CD4-positive, alpha-beta T cell (primary cell): Measurements from ENCODE around the gene TSPAN9. TPM values are rescaled to one million over a fixed set of nuclear protein-coding genes. Genes with fewer than 3 reads are reported as not detected.

Experiments
- ATAC-seq: fragments of 200-7000 bp; cut with Tn5 transposase; one replicate; pipeline ENCODE4 v1.10.0; 2022; ENCODE audit warnings: mild to moderate bottlenecking; ENCODE audit not compliant: poor library complexity
- CTCF ChIA-PET: fragments of 350-600 bp; sonication (Branson Sonifier 250); formaldehyde crosslinking; loops from one replicate; lab custom pipeline; 2021; ENCODE audit warnings: antibody characterized with exemption, inconsistent platforms; lab: Charles Lee
- POLR2A ChIA-PET: fragments of 350-600 bp; sonication (Branson Sonifier 250); formaldehyde crosslinking; loops from one replicate; lab custom pipeline; 2021; ENCODE audit warnings: antibody characterized with exemption, inconsistent platforms; lab: Charles Lee
- DNase-seq, 14 experiments: peaks; one replicate each; pipeline ENCODE4 v3.0.0-alpha.2; 2013 to 2020; ENCODE audit warnings: mixed read lengths in 2 of 14
- H3K27ac ChIP-seq, 2 donors: one replicate each; pipeline versions ENCODE4 v1.5.1 to v1.7.0; 2013; ENCODE audit warnings: low read length in 2 of 2, low read depth in 1 of 2, mild to moderate bottlenecking in 1 of 2
- H3K27me3 ChIP-seq, 2 experiments: 1 replicate in 1 of 2; 2 replicates in 1 of 2; pipeline versions ENCODE4 v1.6.1 to v1.7.0; 2013; ENCODE audit warnings: low read length in 2 of 2, control low read depth in 1 of 2, mild to moderate bottlenecking in 1 of 2, moderate library complexity in 1 of 2; ENCODE audit not compliant: insufficient read depth in 2 of 2, control insufficient read depth in 1 of 2
- H3K36me3 ChIP-seq: one replicate; pipeline ENCODE4 v1.6.1; 2013; ENCODE audit warnings: low read length, control low read depth; ENCODE audit not compliant: insufficient read depth
- H3K4me1 ChIP-seq: one replicate; pipeline ENCODE4 v1.6.1; 2013; ENCODE audit warnings: low read length, control low read depth; ENCODE audit not compliant: insufficient read depth
- H3K4me3 ChIP-seq: one replicate; pipeline ENCODE4 v1.5.1; 2013; ENCODE audit warnings: mild to moderate bottlenecking, low read length, moderate library complexity
- H3K9me3 ChIP-seq, 2 experiments: 1 replicate in 1 of 2; 2 replicates in 1 of 2; pipeline versions ENCODE4 v1.6.1 to v1.7.0; 2013; ENCODE audit warnings: low read length in 2 of 2, mild to moderate bottlenecking in 2 of 2, control low read depth in 1 of 2, moderate library complexity in 1 of 2; ENCODE audit not compliant: control insufficient read depth in 1 of 2, insufficient read depth in 1 of 2
- H3K27ac Mint-ChIP-seq: one replicate; pipeline ENCODE4 v1.8.0; 2020; ENCODE audit warnings: mixed read lengths
- H3K27me3 Mint-ChIP-seq: one replicate; pipeline ENCODE4 v1.8.0; 2021; ENCODE audit warnings: mixed read lengths
- H3K36me3 Mint-ChIP-seq: one replicate; pipeline ENCODE4 v1.8.0; 2021; ENCODE audit warnings: low read depth, mixed read lengths
- H3K4me1 Mint-ChIP-seq: one replicate; pipeline ENCODE4 v1.8.0; 2021; ENCODE audit warnings: low read depth, mixed read lengths
- H3K4me3 Mint-ChIP-seq: one replicate; pipeline ENCODE4 v1.8.0; 2020; ENCODE audit warnings: mild to moderate bottlenecking, mixed read lengths
- H3K9me3 Mint-ChIP-seq: one replicate; pipeline ENCODE4 v1.8.0; 2020; ENCODE audit warnings: mixed read lengths
- intact Hi-C, 2 experiments: fragments of 100-400 bp; cut with DNase I in 1 of 2; cut with micrococcal nuclease in 1 of 2; formaldehyde crosslinking; loops; one replicate each; pipeline versions ENCODE4 v1.15.1 to v1.9.0; 2023 to 2025; cut with DNase I, micrococcal nuclease
- total RNA-seq, 174 experiments: library from RNA in 2 of 174; stranded (reverse) in 2 of 174; gene quantifications; one replicate each; pipeline ENCODE4 v1.2.3 and lab custom pipeline; 2021 to 2026
- TF ChIP-seq, protein P1 (sequence below): fragments of 200-600 bp; IDR thresholded peaks from one replicate; pipeline ENCODE4 v1.8.0; 2022; ENCODE audit warnings: antibody characterized with exemption, mild to moderate bottlenecking

The TSPAN9 gene
- total RNA-seq, 2 experiments from 2014 or later: 0.82 to 1.3 TPM

DNA sequence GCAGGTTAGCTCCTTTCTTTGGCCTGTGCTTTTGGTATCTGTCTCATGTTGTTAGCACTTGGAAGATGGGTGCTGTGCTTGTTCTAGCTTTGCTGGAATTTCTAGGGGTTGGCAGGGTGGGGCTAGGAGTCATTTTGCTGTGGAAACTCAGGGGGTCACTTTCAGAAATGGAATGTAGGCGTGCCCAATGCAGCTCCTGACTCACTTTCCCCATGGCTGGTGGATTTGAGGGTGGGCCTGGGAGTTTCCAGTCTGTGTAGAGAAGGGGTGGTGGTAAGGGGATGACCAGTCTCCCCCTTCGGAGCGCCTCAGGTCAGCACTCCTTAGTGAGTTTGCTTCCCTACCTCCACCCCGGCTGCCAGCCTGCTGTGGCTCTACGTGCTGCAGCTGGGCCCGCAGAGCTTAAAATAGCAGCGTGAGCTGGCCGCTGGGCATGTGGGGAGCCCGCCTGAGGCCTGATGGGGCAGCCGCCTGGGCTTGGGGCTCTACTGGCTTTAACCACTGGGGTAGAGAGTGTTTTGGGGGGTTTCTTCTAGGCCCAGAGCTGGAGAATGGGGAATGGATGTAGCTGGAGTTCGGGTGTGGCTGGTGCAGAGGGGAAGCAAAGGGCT is 108.2 kb downstream of the TSPAN9 start:
- Mint-ChIP-seq H3K4me3 (no peak overlapping the region), H3K9me3 (no peaks in the 10 kb centered on the region), H3K27me3 (no peaks in the 10 kb centered on the region), H3K4me1 (no peaks in the 10 kb centered on the region), H3K36me3 (no peaks in the 10 kb centered on the region), H3K27ac (no peak overlapping the region)
- intact Hi-C loops: no loop called here
- CTCF ChIA-PET: no interaction called here
- no peak for ATAC-seq
- no peak overlapping the region for H3K4me3 ChIP-seq
- H3K27ac ChIP-seq: no peak overlapping the region
- TF ChIP-seq, protein P1, sequence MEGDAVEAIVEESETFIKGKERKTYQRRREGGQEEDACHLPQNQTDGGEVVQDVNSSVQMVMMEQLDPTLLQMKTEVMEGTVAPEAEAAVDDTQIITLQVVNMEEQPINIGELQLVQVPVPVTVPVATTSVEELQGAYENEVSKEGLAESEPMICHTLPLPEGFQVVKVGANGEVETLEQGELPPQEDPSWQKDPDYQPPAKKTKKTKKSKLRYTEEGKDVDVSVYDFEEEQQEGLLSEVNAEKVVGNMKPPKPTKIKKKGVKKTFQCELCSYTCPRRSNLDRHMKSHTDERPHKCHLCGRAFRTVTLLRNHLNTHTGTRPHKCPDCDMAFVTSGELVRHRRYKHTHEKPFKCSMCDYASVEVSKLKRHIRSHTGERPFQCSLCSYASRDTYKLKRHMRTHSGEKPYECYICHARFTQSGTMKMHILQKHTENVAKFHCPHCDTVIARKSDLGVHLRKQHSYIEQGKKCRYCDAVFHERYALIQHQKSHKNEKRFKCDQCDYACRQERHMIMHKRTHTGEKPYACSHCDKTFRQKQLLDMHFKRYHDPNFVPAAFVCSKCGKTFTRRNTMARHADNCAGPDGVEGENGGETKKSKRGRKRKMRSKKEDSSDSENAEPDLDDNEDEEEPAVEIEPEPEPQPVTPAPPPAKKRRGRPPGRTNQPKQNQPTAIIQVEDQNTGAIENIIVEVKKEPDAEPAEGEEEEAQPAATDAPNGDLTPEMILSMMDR: no peak
- H3K4me1 ChIP-seq: no peaks in the 10 kb centered on the region
- no peak for DNase-seq
- no peaks in the 10 kb centered on the region for H3K36me3 ChIP-seq
- H3K9me3 ChIP-seq: no peaks in the 10 kb centered on the region
- no peaks in the 10 kb centered on the region for H3K27me3 ChIP-seq
- POLR2A ChIA-PET: no interaction called here

DNA sequence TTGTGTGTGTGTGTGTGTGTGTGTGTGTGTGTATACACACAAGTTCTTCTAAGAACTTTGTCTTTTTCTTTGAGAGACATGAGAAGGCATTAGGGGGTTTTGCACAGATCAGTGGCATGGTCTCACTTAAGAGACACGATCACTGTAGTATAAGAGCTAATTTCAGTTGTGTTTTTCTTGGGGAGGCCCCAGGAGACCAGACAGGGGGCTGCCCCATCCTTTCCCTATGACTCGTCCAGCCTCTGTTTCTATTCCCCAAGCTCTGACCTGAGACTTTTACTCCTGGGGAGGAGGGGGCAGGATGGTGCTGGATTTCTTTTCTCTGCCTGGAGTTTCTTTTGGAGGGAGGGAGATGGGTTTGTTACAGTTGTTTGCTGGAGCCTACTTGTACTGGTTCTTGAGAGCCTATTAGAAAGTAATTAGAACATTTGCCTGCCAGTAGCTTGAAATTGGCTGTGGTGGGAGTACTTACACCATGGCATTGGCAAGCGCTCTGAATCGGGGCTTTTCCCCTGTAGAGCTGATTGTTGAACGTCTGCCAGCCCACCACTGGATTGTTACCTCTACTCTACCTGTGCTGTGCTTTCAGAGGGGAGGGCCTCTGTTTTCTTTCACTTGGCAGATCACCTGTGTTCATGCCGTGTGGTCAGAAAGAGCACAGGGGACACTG is 109.5 kb downstream of the TSPAN9 start:
- TF ChIP-seq, protein P1: no peak
- no peaks in the 10 kb centered on the region for H3K4me1 Mint-ChIP-seq
- DNase-seq (no peak), ATAC-seq (no peak)
- no peaks in the 10 kb centered on the region for H3K36me3 ChIP-seq
- H3K4me1 ChIP-seq: no peaks in the 10 kb centered on the region
- no peak overlapping the region for H3K4me3 Mint-ChIP-seq
- intact Hi-C loops: no loop called here
- no peak overlapping the region for H3K27ac Mint-ChIP-seq
- CTCF ChIA-PET: no interaction called here
- H3K36me3 Mint-ChIP-seq: no peaks in the 10 kb centered on the region
- peaks cover 3% of the 10 kb centered on the region for H3K27me3 Mint-ChIP-seq
- H3K27me3 ChIP-seq: no peaks in the 10 kb centered on the region
- no peak overlapping the region for H3K27ac ChIP-seq
- H3K9me3 Mint-ChIP-seq: no peaks in the 10 kb centered on the region
- H3K9me3 ChIP-seq: no peaks in the 10 kb centered on the region
- no peak overlapping the region for H3K4me3 ChIP-seq
- POLR2A ChIA-PET: no interaction called here

DNA sequence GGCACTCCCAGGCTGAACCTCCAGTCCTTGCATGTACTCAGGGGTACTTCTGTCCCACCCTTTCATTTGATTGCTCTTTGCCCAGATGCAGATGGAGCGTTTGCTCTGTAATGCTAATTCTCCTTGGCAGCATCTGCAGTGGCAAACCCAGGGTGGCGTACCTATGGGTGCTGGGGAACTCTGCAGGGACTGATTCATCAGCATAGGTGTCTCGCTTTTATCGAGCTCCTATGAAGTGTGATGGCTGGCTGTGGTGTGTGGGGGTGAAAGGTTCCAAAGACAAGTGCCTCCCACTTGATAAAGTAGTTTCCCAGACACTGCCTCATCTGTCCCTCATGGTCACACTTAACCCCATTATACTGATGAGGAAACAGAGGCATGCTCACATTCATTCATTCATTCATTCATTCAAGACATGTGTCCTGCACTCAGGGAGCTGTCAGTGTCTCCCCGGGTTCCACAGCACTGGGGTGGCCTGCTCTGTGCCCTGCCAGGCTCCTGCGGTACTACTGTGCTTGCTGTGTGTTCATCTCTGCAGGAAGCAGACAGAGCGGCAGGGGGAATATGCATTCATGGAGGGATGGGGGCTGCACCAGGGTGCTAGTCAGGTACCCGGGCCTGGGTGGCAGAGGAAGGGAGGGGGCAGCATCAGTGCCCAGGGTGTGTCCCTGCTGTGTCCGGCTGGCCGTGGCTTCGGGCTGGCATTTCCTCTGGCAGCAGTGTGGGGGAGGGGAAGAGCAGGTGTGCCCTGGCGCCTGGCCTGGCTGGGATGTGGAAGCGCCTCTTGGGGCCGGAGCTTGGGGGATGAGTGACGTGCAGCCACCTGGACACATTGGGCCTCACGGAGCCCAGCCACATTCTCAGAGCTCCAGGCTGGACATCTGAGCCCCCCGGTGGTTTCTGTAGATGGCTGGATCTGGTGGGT is 110.9 kb downstream of the TSPAN9 start:
- H3K9me3 Mint-ChIP-seq: no peaks in the 10 kb centered on the region
- H3K27me3 ChIP-seq: no peaks in the 10 kb centered on the region
- H3K36me3 Mint-ChIP-seq: no peaks in the 10 kb centered on the region
- ChIA-PET POLR2A (no interaction called here), CTCF (no interaction called here)
- H3K4me1 Mint-ChIP-seq: no peaks in the 10 kb centered on the region
- no peak for ATAC-seq
- peaks cover 13% of the 10 kb centered on the region for H3K27me3 Mint-ChIP-seq
- no peaks in the 10 kb centered on the region for H3K9me3 ChIP-seq
- H3K4me1 ChIP-seq: no peaks in the 10 kb centered on the region
- H3K27ac ChIP-seq: no peak overlapping the region
- no peak overlapping the region for H3K4me3 Mint-ChIP-seq
- DNase-seq: no peak
- intact Hi-C loops: no loop called here
- H3K36me3 ChIP-seq: no peaks in the 10 kb centered on the region
- TF ChIP-seq, protein P1: no peak
- H3K4me3 ChIP-seq: no peak overlapping the region
- no peak overlapping the region for H3K27ac Mint-ChIP-seq
